ENCODE data around the gene DCAF16. TPM values are rescaled to one million over a fixed set of nuclear protein-coding genes. Genes with fewer than 3 reads are reported as not detected.

DCAF16 gene
- total and polyA plus RNA-seq, 10 of the 15 experiments (the other 5 are each of a cell fraction or from before 2014, with no cell fraction given), result 5.8 to 48.6 (median 26.0) TPM

DNA sequence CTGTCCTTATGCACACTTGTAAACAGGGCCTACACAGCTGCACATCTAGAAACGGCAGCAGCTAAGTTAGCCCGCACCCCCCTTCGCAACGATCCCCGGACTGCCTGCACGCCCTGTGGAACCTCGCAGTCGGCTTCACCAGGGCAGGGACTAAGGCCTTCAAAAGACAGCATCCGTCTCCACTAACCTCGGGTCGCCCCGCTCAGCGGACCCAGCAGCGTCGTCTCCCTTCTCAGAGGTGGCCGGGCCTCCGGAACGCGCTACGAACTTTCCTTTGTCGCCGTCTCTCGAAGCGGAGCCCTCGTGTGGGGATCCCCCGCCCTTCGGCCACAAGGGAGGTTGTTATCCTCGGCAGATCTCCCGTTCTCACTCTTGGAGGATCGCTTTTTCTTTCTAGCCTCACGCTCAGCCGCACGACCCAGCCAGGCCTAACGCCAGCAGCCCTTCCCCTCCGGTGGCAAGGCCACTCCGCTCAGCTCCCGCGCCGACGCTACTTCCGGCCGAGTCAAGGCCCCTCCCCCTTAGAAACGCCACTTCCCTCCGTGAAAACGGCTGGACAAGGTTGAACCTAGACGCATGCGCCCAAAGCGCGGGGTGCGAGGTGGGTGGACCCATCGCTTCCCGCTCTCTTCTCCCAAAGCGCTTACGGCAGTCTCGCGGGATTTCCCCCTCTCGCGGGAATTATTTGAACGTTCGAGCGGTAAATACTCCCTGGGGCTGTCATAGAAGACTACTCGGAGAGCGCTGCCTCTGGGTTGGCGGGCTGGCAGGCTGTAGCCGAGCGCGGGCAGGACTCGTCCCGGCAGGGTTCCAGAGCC lies at the start of gene DCAF16, which contains the start of gene NCAPG (continued):
- TF ChIP-seq, protein P1, sequence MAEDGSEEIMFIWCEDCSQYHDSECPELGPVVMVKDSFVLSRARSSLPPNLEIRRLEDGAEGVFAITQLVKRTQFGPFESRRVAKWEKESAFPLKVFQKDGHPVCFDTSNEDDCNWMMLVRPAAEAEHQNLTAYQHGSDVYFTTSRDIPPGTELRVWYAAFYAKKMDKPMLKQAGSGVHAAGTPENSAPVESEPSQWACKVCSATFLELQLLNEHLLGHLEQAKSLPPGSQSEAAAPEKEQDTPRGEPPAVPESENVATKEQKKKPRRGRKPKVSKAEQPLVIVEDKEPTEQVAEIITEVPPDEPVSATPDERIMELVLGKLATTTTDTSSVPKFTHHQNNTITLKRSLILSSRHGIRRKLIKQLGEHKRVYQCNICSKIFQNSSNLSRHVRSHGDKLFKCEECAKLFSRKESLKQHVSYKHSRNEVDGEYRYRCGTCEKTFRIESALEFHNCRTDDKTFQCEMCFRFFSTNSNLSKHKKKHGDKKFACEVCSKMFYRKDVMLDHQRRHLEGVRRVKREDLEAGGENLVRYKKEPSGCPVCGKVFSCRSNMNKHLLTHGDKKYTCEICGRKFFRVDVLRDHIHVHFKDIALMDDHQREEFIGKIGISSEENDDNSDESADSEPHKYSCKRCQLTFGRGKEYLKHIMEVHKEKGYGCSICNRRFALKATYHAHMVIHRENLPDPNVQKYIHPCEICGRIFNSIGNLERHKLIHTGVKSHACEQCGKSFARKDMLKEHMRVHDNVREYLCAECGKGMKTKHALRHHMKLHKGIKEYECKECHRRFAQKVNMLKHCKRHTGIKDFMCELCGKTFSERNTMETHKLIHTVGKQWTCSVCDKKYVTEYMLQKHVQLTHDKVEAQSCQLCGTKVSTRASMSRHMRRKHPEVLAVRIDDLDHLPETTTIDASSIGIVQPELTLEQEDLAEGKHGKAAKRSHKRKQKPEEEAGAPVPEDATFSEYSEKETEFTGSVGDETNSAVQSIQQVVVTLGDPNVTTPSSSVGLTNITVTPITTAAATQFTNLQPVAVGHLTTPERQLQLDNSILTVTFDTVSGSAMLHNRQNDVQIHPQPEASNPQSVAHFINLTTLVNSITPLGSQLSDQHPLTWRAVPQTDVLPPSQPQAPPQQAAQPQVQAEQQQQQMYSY (CRISPR knock-in tag; IDR thresholded peaks at IDR 0.05), result no peak
- TF ChIP-seq, protein P2, sequence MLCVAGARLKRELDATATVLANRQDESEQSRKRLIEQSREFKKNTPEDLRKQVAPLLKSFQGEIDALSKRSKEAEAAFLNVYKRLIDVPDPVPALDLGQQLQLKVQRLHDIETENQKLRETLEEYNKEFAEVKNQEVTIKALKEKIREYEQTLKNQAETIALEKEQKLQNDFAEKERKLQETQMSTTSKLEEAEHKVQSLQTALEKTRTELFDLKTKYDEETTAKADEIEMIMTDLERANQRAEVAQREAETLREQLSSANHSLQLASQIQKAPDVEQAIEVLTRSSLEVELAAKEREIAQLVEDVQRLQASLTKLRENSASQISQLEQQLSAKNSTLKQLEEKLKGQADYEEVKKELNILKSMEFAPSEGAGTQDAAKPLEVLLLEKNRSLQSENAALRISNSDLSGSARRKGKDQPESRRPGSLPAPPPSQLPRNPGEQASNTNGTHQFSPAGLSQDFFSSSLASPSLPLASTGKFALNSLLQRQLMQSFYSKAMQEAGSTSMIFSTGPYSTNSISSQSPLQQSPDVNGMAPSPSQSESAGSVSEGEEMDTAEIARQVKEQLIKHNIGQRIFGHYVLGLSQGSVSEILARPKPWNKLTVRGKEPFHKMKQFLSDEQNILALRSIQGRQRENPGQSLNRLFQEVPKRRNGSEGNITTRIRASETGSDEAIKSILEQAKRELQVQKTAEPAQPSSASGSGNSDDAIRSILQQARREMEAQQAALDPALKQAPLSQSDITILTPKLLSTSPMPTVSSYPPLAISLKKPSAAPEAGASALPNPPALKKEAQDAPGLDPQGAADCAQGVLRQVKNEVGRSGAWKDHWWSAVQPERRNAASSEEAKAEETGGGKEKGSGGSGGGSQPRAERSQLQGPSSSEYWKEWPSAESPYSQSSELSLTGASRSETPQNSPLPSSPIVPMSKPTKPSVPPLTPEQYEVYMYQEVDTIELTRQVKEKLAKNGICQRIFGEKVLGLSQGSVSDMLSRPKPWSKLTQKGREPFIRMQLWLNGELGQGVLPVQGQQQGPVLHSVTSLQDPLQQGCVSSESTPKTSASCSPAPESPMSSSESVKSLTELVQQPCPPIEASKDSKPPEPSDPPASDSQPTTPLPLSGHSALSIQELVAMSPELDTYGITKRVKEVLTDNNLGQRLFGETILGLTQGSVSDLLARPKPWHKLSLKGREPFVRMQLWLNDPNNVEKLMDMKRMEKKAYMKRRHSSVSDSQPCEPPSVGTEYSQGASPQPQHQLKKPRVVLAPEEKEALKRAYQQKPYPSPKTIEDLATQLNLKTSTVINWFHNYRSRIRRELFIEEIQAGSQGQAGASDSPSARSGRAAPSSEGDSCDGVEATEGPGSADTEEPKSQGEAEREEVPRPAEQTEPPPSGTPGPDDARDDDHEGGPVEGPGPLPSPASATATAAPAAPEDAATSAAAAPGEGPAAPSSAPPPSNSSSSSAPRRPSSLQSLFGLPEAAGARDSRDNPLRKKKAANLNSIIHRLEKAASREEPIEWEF (IDR thresholded peaks at IDR 0.05; ENCODE audit: insufficient replicate concordance, low read depth, low read length), result no peak
- TF ChIP-seq, protein P3, sequence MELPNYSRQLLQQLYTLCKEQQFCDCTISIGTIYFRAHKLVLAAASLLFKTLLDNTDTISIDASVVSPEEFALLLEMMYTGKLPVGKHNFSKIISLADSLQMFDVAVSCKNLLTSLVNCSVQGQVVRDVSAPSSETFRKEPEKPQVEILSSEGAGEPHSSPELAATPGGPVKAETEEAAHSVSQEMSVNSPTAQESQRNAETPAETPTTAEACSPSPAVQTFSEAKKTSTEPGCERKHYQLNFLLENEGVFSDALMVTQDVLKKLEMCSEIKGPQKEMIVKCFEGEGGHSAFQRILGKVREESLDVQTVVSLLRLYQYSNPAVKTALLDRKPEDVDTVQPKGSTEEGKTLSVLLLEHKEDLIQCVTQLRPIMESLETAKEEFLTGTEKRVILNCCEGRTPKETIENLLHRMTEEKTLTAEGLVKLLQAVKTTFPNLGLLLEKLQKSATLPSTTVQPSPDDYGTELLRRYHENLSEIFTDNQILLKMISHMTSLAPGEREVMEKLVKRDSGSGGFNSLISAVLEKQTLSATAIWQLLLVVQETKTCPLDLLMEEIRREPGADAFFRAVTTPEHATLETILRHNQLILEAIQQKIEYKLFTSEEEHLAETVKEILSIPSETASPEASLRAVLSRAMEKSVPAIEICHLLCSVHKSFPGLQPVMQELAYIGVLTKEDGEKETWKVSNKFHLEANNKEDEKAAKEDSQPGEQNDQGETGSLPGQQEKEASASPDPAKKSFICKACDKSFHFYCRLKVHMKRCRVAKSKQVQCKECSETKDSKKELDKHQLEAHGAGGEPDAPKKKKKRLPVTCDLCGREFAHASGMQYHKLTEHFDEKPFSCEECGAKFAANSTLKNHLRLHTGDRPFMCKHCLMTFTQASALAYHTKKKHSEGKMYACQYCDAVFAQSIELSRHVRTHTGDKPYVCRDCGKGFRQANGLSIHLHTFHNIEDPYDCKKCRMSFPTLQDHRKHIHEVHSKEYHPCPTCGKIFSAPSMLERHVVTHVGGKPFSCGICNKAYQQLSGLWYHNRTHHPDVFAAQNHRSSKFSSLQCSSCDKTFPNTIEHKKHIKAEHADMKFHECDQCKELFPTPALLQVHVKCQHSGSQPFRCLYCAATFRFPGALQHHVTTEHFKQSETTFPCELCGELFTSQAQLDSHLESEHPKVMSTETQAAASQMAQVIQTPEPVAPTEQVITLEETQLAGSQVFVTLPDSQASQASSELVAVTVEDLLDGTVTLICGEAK (IDR thresholded peaks at IDR 0.05; ENCODE audit: borderline replicate concordance), result peak; percentile 88
- TF ChIP-seq SKIL (IDR thresholded peaks at IDR 0.05; ENCODE audit: low read depth, poor library complexity, severe bottlenecking) (no peak), CHD2 (IDR thresholded peaks at IDR 0.05; ENCODE audit: borderline replicate concordance, low read depth, low read length) (peak; percentile 100), KDM1A (IDR thresholded peaks at IDR 0.05; ENCODE audit: borderline replicate concordance) (no peak)
- TF ChIP-seq, protein P4, sequence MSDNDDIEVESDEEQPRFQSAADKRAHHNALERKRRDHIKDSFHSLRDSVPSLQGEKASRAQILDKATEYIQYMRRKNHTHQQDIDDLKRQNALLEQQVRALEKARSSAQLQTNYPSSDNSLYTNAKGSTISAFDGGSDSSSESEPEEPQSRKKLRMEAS (IDR thresholded peaks at IDR 0.05; ENCODE audit: low read depth, low read length), result peak; percentile 49; the same call in 1 of the 2 replicates
- TF ChIP-seq, protein P5, sequence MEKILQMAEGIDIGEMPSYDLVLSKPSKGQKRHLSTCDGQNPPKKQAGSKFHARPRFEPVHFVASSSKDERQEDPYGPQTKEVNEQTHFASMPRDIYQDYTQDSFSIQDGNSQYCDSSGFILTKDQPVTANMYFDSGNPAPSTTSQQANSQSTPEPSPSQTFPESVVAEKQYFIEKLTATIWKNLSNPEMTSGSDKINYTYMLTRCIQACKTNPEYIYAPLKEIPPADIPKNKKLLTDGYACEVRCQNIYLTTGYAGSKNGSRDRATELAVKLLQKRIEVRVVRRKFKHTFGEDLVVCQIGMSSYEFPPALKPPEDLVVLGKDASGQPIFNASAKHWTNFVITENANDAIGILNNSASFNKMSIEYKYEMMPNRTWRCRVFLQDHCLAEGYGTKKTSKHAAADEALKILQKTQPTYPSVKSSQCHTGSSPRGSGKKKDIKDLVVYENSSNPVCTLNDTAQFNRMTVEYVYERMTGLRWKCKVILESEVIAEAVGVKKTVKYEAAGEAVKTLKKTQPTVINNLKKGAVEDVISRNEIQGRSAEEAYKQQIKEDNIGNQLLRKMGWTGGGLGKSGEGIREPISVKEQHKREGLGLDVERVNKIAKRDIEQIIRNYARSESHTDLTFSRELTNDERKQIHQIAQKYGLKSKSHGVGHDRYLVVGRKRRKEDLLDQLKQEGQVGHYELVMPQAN (conservative IDR thresholded peaks at IDR 0.05), result peak; percentile 99

Measured in GM12878 (cell line).